C4-2B (cell line): ENCODE measurements around the gene ASGR1.

Experiments used
- H3K27ac ChIP-seq: fragments of 450-650 bp; 2 replicates; pipeline ENCODE4 v1.5.1; 2017
- ZFX ChIP-seq: fragments of 450-650 bp; IDR thresholded peaks from 2 replicates; pipeline ENCODE4 v1.6.1; 2017
- TF ChIP-seq, protein P1 (sequence below): fragments of 450-650 bp; conservative IDR thresholded peaks from 2 replicates; pipeline ENCODE4 v1.5.1; 2017; ENCODE audit warnings: mild to moderate bottlenecking

Gene ASGR1

DNA sequence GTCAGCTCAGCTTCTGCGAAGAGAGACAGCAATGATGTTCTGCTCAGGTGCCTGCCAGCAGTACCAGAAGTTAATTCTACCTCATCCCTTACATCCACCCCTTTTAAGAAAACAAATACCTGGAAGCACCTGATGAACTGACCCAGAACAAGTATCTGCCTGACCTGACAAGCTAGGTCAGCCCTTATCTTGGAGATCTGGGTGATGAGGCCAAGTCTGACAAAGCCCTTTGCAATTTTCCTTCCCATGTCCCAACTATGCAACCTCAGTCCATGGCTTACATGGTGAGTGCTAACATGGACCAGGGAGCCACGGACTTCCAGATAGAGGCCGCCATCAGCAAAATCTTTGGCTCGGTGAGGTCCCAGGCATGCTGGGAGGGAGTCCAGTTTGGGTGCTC, 44.2 kb upstream of the ASGR1 start:
- TF ChIP-seq, protein P1, sequence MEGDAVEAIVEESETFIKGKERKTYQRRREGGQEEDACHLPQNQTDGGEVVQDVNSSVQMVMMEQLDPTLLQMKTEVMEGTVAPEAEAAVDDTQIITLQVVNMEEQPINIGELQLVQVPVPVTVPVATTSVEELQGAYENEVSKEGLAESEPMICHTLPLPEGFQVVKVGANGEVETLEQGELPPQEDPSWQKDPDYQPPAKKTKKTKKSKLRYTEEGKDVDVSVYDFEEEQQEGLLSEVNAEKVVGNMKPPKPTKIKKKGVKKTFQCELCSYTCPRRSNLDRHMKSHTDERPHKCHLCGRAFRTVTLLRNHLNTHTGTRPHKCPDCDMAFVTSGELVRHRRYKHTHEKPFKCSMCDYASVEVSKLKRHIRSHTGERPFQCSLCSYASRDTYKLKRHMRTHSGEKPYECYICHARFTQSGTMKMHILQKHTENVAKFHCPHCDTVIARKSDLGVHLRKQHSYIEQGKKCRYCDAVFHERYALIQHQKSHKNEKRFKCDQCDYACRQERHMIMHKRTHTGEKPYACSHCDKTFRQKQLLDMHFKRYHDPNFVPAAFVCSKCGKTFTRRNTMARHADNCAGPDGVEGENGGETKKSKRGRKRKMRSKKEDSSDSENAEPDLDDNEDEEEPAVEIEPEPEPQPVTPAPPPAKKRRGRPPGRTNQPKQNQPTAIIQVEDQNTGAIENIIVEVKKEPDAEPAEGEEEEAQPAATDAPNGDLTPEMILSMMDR: no peak
- TF ChIP-seq ZFX: no peak
- peak overlapping the region; percentile 100 for H3K27ac ChIP-seq

- peak overlapping the region; percentile 100 for H3K27ac ChIP-seq
These were observed 43.8 kb upstream of the ASGR1 start for GRCh38 chr17:7222972-7223292.

GRCh38 chr17:7222093-7222971, 43.2 kb upstream of the ASGR1 start:
- TF ChIP-seq ZFX: no peak
- TF ChIP-seq, protein P1: no peak
- peak overlapping the region; percentile 100 for H3K27ac ChIP-seq

More at GRCh38 chr17:7222972-7223292, 43.8 kb upstream of the ASGR1 start:
- TF ChIP-seq, protein P1: no peak
- no peak for TF ChIP-seq ZFX

GRCh38 chr17:7221278-7222092, 42.3 kb upstream of the ASGR1 start:
- peak overlapping the region; percentile 100 for H3K27ac ChIP-seq
- no peak for TF ChIP-seq ZFX
- TF ChIP-seq, protein P1: no peak

DNA sequence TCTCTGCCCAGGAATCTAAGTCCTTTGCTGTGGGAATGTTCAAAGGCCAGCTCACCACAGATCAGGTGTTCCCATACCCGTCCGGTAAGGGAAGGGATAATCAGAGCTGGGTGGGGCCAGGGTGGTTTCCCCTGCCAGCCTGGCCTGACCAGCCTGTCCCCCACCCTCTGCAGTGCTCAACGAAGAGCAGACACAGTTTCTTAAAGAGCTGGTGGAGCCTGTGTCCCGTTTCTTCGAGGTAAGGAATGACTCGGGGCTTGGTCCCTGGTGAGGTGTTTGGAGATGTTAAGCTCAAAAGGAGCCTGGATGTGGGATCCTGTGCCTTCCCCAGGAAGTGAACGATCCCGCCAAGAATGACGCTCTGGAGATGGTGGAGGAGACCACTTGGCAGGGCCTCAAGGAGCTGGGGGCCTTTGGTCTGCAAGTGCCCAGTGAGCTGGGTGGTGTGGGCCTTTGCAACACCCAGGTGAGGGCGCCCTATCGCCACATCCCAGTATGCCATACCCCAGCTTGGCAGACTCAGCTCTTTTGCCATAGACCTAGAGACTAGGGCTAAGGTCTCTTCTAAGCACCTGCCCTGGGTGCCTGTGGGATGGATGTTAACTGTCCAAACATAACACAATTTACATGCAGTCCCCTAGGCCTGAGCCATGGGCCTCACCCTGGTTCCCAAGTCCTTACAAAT, 41.6 kb upstream of the ASGR1 start:
- TF ChIP-seq, protein P1: no peak; the same call in 1 of the 2 replicates
- TF ChIP-seq ZFX: no peak
- peak overlapping the region; percentile 100 for H3K27ac ChIP-seq

GRCh38 chr17:7219812-7220592, 40.8 kb upstream of the ASGR1 start, which contains the start of the genes ACADVL and DLG4:
Gene ACADVL (plus strand): TSS chr17:7219938. CDS start chr17:7219985, 47 bp downstream.
Gene DLG4 (minus strand): TSS chr17:7219836.
- peak within 1 kb of the TSS; percentile 100 for H3K27ac ChIP-seq
- TF ChIP-seq, protein P1: no peak
- TF ChIP-seq ZFX: peak; percentile 57; the same call in 1 of the 2 replicates
